Fibroblast of skin of left biceps (primary cell): Measurements from ENCODE around the gene CEP112.

Experiments used
- DNase-seq, 2 experiments: peaks; one replicate each; pipeline ENCODE4 v3.0.0-alpha.2; 2013; ENCODE audit warnings: low read depth in 2 of 2

Gene CEP112

DNA sequence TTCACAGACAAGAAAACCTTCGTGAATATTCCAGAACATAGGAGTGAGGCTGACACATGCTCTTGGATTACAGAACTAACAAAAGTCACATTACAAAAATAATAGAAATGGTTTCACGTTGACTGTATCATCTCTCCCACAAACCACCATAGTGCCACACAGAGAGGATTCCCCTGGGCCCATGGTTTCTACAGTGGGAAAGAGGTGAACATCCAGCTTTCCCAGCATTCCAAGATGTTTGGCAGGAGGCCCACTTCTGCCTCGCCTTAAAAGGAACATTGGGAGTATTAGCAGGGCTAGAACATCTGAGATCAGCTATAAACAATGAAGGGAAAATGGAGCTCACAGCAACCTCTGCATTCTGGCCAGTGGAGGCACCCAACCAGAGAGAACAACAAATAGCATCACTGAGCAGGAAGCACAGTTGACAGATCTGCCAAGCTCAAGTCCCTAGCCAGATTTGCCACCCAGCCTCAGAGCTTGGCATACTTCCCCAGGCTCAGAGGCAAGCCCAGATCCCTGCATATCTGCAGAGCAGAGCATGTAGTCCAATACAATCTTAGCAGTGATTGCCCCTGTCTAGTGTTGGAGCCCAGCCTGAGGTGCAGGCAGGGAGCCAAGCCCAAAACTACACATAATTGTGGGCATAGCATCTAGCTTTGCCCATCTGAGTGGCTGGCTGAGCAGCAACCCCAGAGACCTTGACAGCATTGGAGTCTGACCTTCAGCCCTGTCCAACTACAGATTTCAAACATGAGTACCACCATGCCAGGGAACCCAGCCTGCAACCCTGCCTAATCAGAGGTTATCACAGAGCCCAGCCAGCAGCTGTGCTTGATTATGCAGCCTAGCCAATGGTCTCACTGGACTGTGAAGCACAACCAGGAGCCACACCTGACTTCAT, 260.4 kb downstream of the CEP112 start:
- DNase-seq = peak; percentile 31 to 38

DNA sequence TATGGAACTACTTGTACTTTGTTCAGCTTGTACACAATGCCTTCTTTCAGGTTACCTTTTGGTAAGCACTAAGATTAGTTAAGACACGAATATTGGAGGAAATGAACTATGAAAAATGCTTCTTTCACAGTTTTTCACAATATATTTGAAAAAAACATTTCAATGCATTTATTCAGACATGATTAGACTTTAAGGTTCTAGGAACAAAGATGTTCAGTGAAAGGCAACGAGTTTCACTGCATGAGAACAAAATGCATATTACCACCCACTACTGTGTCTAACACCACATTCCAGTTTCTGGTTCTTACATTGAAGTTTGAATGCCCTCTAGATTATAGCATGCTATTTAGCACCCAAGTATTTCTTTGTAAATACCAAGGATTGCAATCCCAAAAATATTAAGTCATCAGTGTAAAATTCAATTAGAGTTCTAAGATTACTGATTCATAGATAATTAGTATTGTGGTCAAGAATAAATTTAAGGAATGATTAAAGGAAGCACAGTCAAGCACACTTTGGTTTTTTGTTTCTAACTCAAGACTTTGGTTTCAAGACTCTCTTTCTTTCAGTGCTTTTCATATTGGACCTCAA, 261.7 kb downstream of the CEP112 start:
- DNase-seq = no peak

DNA sequence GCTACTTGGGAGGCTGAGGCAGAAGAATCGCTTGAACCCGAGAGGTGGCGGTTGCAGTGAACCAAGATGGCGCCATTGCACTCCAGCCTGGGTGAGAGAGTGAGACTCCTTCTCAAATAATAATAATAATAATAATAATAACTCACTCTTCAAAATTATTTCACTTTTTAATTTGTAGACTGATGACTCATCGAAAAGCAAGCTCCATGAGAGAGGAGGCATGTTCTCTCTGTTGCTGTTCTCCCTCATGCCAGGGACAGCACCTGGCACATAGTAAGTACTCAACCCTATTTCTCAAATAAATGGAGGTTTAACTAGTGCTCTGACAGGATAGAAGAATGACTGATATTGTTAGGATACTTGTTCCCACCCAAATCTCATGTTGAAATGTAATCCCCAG, 265.3 kb downstream of the CEP112 start:
- DNase-seq = no peak

DNA sequence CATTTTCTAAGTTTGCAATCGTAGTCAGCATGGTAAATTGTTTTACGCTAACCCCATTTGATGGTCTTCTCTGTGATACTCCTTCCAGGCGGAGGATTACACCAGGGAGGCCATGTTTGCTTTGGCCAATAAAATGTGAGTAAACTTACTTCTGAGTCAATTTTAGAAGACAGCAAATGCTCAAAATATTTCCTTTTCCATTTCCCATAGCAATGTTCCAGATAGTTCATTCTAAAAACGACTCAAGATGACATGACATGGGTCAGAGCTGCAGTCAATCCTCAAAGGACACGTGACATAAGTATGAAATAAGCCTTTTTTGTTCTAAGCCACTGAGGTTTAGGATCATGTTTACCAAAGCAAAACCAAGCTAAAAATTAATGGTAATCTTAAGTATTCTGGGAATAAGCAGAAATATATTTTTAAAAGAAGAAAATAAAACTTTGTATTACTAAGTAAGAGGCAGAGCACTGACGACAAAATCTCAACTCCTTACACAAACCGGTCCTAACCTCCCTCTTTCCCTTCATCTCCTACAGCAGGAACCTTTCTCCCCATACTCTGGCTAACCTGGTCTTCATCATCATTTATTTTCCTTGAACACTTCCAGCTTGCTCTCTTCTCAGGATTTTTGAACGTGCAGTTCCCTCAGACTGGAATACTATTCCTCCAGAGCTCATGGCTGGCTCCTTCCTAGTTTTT, 266.2 kb downstream of the CEP112 start:
- DNase-seq = no peak

DNA sequence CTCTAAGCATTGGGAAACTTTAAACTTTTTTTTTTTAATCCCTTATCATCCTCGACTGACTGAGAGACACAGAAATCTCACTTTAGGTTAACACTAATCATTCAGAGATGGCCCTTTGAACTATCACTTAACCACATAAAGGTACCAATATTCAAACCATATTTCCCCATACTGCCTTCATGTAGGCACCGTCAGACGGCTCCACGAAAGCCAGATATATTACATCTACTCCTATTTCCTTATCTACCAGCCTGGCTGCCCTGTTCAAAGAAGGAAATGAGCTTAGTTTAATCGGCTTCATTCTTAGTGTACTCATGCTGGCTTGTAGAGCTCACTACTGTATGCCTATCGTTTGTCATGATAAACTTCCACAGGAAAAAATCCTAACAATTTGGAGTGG, 270.9 kb downstream of the CEP112 start:
- DNase-seq = no peak

DNA sequence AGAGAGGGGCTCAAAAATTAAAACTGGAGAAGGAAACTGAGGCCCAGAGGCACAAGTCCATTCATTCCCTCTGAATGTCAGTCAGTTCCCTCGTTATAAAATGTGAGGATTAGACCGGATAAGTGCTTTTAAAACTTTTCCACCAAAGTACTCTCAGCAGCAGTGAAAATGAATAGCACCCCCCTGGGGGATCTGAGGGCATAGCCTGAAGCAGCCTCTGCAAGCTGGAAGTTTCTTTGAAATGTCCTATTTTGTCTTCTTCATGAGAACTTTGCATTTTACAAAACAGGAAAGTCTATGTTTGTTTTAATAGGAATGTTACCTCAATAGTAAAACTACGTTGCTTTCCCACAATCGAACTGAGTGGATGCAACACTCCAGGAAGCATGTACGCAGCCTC, 273.0 kb downstream of the CEP112 start:
- DNase-seq = no peak

DNA sequence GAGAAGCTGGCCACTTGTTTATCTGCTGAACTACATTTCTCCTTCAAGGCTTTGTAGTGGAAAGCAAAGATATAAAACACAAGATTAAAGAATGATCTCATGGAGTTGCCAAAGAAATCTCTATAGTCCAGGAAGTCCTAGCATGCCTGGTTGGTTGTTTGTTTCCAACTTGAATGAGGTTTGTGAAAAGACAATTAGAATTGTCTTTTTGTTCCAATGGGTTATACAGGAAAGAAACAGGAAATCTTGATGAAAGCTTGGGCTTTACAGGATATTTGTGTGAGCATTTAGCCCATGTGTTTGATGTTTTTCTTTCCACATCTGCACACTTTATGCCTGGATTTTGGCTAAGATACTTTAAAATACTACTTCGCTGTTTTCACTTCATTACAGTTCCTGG, 273.4 kb downstream of the CEP112 start:
- no peak for DNase-seq

DNA sequence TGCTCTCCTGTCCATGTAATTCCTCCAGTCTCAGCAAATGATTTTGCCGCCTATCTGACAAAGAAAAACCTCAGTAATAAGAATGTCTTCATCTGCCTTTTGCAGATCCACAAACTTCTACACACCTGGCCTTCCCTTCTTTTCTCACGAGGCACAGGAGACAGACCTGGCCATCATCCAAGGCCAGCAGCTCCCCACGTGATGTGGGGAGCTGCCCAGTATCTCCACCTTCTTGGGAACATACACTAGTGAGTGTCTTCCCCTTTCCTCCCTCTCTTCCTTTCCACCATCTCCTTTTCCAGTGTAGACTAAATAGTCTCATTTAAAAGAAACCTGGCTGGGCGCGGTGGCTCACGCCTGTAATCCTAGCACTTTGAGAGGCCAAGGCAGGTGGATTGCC, 274.4 kb downstream of the CEP112 start:
- no peak for DNase-seq

DNA sequence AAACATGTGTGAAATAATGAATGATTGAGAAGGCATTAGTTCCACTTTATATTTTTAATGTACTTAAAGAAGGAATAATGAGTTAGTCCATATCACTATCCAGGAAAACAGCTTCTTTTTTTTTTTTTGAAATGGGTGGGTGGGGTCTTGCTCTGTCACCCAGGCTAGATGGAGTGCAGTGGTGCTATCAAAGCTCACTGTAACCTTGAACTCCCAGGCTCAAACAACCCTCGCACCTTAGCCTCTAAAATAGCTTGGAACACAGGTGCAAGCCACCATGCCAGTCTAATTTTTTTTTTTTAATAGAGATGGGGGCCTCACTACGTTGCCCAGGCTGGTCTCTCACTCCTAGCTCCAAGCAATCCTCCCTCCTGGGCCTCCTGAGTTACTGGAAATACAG, 275.5 kb downstream of the CEP112 start:
- DNase-seq = no peak

DNA sequence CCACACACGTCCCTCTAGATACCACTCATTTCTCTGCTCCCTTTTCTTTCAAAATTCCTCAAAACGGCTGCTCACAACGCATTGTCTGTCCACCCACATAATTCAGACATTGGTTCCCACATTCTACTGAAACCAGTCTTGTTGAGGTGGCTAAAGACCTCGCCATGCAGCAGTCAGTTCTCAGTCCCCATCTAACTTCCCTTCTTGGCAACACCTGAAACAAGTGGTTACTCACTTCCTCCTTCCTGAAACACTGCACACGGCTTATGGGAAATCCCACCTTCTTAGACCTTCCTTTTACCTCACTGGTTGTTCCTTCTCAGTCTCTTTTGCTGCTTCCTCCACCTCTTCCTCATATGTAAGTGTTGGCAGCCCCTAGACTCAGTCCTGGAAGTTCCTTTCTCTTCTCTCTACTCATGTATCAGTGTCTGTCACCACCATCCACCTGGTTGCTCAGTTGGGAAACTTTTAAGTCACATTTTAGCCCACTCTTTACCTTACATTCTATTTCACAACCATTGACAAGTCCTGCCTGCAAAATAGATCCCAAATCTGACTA, 277.1 kb downstream of the CEP112 start:
- no peak for DNase-seq

DNA sequence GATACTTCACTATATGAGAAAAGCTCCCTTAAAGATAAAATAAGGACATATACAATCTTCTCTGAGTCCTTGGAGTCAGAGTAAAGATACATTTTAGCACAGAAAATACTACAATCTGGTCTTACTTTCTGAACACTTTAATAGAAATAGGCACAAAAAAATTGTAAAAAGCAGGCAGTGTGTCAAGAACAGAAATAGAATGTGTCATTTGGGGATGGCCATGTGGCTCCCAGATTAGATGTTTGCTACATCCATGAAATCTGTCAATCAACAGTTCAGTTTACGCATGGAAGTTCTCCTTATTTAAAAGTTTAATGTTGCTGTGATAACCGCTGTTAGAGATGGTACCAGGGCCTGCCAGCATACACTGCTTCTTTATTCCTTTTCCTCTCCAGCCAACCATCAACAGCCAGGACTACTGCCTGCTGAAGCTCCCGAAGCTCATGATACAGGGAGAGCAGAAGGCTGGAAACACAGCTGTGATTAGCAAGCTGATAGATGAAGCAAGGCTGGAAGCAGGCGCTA, 278.5 kb downstream of the CEP112 start:
- no peak for DNase-seq

DNA sequence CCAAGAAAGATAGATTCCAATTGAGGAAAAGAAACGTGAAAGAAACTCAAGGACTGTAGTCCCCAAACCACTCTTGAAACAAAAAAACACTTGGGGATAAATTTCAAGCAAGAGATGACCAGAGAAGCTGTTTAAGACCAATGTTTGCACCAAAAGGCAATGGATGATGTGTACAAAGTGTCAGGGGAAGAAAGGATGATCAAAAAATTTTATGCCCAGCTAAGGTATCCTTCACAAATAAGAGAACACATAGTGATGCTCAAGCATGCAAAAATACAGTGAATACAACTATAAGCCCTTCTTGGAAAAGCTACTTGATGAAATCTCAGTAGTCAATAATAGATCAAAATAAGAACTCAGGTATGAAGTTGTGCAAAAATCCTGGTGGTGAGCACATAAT, 281.1 kb downstream of the CEP112 start:
- DNase-seq = no peak

DNA sequence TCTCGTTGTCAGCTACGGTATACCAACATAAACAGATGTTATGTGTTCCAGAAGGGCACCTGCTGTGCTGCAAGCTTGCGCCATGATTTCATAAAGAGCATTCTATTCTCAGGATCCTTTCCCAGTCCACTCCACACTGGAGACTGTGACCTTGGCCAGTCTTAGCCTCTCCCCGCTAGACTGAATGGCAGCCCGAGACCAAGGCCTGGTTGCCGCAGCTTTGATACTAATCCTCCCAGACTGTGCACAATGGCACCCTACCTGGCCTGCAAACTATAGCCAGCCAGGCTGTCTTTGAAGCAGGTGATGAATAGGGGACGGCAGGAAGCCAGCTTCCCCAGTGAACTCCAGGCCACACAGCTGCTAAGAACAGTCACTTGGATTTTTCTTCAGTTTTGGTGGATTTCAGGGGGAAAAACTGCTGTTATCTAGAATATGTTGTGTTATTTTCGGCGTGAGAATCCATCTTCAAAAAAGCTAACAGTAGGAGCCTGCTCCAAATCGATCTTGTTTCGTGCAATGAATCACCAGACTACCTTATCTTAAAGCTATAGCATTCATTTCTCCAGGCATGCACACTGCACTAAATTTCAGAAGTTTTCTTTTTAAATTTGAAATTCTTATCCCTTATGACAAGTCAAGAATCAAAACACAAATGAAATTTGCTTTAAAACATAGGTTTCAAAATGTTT, 289.0 kb downstream of the CEP112 start:
- DNase-seq = no peak

DNA sequence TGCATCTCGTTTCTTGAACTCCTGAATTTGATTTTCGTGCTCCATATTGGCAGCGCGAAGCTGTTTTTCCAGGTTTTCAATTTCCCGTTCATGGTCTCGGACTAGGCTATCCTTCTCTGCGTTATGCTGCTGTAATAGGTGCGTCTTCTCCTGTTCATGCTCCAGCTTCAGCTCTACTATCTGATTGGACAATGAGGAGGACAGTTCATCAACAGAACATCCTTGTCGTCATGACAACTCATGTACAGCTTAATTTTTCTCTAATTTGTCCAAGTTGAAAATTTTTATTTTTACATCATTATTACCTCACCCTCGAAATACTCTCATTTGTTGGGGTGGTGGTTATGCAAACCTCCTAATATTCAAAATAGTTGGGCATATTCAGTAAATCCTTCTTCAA, 289.8 kb downstream of the CEP112 start:
- no peak for DNase-seq

DNA sequence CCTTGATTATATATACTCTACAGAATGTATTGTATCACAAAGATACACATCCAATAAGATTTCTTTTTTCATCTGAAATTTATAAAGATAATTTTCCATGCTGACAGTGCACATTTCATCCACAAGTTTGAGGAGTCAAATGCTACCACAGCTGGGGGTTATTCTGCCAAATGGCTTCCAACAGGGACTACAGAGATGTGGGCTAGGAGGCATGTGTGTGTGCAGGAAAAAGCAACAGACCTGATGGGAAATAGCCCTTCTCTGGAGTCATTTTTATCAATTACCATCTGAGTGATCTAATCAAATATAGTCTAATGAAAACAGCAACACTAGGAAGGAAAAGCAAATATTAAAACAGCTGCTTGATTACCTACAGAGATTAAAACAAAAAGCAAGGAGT, 290.5 kb downstream of the CEP112 start:
- DNase-seq = no peak

DNA sequence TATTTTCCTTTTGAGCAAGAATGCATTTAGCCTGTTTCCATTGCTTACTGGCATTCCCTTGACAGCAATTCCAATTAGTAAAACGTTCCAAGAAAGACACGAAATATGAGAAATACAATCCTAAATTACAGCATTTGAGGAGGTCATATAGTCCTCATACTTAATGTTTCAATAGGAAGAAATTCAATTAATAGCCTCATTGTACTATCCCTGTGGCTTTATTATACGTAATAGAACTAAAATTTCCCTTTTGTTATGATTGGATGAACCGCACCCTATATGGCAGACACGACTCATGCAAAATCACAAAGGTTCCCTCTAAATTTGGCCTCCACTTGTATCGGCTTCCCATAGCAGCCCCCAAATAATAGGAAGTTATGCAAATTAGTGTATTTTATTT, 291.7 kb downstream of the CEP112 start:
- DNase-seq = no peak

DNA sequence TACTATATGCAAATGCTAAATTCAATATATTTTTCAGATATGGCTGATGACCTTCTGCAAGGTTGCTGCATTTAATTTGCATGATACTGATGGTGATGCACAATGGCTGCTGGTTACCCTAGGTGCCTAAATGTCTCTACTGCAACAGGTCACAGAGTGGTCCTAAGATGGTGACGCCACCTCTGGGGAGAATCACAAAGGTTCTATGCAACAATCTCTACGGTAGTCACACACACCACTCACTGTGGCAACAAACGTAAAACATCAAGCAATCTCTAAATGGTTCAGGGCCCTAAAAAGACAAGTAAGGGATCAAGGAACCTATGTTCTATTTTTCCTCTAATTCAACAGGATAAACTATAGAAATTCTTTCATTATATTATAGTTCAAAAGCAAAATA, 293.3 kb downstream of the CEP112 start:
- no peak for DNase-seq

DNA sequence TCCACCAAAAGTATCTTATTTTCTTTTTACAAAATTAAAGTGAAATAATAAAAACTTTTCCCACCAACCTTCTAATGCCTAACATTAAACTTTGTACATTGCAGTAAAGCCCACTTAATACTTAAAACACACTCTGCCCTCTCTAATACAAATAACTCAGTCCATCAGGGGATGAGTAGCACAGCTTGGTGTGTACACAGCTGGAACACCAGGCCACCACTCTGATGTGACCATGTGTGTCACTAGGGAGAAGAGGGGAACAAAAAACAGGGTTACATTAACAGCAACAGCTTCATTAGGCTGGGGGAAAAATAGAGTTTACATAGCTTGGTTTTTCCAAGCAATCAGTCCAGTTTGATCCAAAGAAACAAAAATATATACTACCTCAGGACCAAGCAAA, 295.0 kb downstream of the CEP112 start:
- no peak for DNase-seq

DNA sequence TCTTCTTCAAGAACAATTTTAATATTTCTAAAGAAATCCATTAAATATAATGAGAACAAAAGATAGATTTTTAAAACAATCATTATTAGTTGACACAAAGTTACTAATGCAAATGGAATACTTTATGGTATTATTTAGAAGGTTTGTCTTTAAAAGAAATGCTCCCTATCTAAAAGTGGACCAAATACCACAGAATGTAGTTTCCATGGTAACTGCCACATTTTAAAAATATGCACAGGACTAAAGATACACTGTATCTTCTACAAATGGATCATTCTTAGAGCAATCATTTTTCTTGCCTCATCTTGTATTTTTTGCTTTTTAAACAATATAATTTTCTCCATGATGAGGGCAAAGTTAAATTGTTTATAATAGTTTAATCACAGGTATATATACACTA, 296.0 kb downstream of the CEP112 start:
- DNase-seq = no peak

DNA sequence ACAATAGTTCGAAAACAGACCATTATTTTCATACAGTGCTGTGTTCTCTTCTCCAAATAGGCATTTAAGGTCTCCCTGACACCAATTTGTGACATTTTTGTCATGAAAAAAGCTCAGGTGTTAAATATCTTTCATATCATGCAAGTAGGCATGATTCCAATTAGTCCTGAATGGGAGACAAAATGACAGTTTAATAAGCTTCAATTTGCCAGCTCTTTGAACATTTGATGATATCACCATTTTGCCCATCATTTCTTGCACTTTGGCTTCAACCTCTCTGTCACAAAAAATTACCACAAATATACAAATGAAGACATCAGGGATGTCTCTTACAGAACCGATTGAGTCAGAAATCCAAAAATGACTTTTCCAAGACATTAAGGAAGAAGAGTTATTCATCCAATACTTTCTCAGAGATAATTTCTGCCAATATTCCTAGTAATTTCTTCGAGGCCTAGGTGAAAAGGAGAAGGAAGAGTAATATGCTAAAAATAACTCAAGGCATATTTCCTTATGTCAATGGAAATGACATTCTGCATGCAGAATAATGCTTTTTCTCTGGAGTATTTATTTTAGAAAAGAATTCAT, 298.1 kb downstream of the CEP112 start:
- DNase-seq = no peak

DNA sequence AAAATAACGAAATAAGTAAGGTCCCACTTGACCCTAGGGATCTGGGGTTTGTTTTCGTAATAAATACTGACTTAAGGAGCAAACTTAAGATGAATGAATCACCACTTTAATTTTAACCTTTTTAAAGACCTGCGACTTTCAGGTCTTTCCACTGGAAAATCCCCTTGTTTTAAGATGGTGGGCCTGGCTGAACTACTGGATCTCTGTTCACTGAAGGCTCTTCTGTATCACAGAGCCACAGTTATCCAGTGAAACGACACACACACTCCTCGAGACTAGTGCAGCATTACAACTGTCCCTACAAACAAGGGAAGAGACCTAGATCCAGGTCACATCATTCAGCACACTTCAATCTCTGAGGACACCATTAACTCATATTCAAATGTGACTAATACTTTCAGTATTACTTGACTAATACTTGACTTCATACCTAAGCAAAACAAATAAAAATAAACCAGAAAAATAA, 299.0 kb downstream of the CEP112 start:
- no peak for DNase-seq
